Measurements from ENCODE around the gene QSOX2. TPM values are rescaled to one million over a fixed set of nuclear protein-coding genes. Genes with fewer than 3 reads are reported as not detected.

QSOX2 gene
- total RNA-seq, 1 experiment from 2014 or later = 34.5 TPM

- DNase-seq (ENCODE audit: low spot score) = no peak
Observed at GRCh38 chr9:136223871-136224640, 21.6 kb downstream of the QSOX2 start.

DNA sequence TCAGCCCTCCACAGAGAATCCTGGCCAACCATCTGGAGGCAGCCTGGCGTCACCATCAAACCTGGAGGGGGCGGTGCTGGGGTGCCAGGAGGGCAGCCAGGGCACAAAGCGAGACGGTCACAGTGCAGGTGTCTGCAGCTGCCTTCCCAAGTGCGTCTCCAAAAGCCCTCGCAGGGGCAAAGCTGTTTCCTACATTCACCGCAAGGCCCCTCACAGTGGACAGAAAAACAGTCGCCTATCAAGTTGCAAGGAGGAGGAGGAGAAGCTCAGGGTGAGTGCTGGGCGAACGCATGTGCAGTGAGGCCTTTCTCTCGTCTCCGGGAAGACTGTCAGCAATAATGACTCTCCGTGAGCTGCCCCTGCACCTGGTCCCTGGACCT, 22.7 kb downstream of the QSOX2 start:
- no peak for DNase-seq (ENCODE audit: low spot score)

- no peak for DNase-seq (ENCODE audit: low spot score)
Observed at GRCh38 chr9:136222166-136222905, 23.3 kb downstream of the QSOX2 start.

GRCh38 chr9:136220017-136220729, 25.4 kb downstream of the QSOX2 start:
- peak; percentile 55 for DNase-seq (ENCODE audit: low spot score)

- DNase-seq (ENCODE audit: low spot score) = no peak
Observed at GRCh38 chr9:136219276-136219675, 26.3 kb downstream of the QSOX2 start.

- DNase-seq (ENCODE audit: low spot score) = no peak
Observed at GRCh38 chr9:136218673-136219072, 26.9 kb downstream of the QSOX2 start.

DNA sequence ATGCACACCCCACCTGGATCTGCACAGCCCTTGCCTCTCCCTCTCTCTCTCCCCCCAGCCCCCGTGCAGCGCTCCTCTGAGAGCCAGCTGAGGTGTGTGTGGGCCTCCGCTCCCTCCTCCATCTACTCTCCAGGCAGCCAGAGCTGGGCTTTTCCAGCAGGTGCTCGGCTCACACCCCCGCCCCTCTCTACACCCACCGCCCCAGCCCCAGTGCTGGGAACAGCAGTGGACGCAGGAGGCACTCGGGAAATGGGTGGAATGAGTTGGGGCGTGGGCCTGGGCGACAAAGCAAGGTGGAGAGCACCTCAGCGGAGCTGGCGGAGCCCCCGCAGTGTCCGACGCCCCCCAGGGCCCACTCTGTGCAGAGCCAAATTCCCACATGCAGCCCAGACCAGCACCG, 27.3 kb downstream of the QSOX2 start:
- no peak for DNase-seq (ENCODE audit: low spot score)

DNA sequence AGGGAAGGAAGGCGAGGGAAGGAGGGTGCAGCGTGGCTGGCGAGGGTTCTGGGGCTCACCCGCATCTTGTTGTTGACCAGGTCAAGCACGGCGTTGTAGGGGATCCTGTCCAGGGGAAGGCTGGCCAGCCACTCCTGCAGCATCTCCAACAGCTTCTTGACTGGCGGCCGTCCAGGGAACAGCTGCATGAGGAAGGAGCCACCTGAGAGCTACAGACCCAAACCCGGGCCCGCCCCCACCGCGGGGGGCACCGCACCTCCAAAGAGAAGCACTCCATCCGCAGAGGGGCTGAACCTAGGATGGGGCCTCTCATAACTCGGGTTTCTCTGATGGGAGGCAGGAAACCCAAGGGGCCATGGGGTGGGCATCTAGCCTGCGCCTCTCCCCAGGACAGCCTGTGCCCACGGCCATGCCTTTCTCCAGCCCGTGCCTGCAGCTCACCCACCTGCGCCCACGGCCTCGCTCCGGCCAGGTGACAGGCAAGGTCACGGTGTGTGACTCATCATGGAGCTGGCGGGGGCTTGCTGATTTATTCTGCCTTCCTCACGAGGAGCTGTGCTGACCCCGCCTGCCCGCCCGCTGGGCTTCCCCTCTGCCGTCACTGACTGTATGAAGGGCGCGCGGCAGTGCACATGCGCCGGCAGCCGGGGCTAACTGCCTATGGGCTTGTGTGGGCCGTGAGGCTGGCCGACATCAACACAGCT, 28.9 kb downstream of the QSOX2 start:
- DNase-seq (ENCODE audit: low spot score) = no peak

- DNase-seq (ENCODE audit: low spot score) = no peak
Observed at GRCh38 chr9:136213733-136214132, 31.9 kb downstream of the QSOX2 start.

DNA sequence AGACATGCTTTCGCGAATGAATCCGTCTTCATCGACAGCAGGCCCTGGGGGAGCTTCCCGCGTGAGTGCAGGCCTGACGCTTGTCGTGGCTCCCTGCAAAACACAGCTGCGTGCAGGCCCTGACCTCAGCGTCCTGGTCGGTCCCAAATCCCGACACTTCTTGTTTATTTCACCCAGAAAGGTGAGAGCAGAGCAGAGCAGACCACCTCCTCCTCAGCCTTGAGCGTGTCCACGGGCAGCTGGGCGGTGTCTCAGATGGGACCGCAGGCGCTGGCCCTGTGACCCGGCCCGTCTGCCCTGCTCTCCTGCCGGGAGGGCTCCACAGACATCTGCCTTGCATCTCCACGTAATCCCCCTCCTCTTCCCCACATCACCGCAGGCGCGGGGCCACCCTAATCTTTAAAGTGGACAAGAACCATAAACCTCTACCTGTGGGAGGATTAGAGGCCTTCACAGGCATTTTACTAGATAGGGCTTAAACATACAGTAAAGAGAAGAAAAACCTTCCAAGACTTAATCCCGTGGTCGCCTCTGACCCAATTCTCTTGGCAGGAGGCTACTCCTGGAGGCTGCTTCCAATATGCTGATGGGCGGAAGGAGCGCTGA, 33.2 kb downstream of the QSOX2 start:
- no peak for DNase-seq (ENCODE audit: low spot score)

DNA sequence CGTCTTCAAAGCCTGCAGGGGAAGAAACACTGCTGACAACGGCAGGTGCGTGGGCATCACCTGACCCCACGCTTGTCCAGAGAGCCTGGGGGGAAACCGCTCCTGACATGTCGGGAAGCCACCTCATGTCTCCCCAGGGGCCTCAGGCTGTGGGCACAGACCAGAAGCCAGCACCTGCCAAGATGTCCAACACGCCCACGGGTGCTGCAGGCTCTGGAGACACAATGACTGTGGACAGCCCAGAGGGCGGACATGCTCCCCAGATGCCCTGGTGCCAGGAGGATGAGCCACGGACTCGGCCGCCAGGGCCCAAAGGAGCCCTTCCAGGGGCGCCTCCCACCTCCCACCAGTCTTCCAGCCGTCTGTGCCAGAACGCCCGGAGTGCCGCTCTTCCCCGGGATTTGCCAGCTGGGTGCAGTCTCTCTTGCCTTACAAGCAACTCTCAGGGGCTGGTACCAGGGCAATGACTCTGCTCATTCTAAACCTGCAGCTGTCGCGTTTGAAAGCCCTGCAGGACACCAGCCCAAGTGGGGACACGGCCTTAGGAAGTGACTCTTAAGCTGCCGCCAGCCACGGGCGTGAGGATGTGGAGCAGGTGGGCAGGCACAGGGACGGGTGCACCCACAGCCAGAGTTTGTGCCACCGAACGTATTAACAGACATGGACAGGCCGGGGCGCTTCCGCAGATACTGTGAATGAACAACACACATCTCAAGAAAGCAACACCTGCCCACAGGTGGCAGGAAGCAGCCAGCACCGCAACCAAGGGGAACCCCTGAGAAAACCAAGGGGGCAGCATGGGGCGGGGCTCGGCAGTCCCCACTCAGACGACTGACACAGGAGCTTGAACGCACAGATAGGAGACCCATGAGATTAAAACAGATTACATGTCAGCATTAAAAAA, 33.9 kb downstream of the QSOX2 start:
- DNase-seq (ENCODE audit: low spot score) = no peak

DNA sequence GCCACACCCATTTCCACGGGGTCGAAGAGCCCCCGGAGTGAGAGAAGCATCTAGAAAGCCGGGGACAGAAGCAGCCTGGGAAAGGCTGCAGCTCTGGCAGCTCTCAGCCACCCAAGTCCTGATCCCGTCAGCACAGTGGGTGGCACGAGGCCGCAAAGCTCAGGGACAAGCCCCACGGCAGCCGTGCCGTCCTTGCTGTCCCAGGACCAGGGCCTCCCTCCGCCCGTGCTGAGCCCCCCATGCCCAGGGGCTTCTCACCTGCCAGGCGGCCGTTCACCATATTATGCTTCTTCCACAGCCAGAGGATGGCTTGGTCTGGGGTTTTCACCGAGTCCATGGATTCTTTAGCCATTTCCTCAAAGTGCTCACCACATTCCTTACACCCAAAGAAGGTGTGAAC, 34.6 kb downstream of the QSOX2 start:
- DNase-seq (ENCODE audit: low spot score) = no peak

DNA sequence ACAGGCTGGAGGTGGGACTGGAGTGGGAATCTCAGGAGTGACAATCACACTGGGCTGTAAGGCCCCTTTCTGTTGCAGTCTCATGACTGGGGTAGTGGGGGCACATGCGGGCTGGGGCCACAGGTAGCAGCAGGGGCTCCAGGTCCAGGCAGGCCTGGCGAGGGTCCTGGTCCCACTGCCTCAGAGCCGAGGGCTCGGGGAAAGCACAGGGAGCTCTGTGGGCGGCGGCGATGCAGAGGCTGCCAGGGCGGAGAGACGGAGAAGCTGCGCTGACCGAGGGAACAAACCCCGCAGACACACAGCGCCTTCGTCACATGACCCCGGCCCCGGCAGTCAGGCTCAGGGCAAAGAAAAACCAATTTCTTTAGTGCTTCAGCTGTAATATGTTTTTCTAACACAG, 35.3 kb downstream of the QSOX2 start:
- DNase-seq (ENCODE audit: low spot score) = no peak

DNA sequence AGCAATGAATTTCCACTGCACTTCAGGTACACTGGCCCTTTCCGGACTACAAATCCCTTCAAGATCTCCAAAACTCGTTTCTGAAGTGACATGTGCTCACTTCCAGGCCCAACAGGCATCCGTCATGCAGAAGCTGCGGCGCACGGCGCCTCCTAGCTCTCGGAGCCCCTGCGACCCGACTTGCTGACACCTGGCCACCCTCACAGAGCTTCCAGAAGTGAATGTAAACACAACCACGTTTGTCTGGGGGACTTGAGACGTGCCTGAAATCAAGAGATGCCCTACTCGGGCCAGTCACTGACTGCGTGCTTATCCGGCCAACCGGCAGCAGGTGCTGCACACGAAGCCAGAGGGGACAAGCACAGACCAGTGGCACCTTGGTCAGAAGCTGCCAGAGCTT, 35.8 kb downstream of the QSOX2 start:
- DNase-seq (ENCODE audit: low spot score) = no peak

DNA sequence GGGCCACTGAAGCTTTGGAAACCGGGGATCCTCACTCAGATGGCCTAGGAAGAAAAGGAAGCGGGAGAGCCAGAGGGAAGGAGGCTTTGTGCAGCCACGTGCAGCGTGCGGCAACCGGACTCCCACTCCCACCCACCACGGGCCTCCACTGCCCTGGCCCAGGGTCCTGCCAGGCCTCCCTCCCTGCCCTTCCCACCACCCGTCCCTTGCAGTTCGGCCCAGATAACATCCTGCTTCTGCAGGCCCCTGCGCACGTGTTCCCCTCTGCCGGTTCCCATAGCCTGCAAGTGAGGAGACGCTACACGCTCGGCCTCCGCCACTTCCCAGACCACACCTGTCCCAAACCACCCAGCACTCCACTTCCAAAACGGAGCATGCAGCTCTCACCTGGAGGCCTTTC, 36.4 kb downstream of the QSOX2 start:
- no peak for DNase-seq (ENCODE audit: low spot score)

GRCh38 chr9:136208675-136209074, 36.9 kb downstream of the QSOX2 start:
- no peak for DNase-seq (ENCODE audit: low spot score)

DNA sequence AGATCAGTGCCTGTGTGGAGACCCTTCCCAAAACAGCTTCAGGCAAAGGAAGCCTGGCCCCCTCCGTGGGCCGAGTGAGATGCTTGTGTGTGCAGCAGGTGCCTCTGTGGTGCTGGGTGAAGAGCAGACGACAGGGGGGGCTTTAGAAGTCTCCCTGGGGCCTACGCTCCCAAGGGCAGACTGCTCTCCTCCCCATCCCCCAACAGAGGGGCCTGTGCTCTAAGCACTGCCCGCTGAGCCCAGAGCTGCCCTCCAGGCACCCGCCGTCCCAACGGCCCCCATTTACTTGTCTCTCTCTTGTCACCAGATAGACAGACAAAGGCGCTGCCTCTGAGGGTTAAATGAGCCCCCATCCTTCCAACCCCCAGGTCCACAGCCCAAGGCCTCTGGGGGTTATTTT, 38.0 kb downstream of the QSOX2 start:
- no peak for DNase-seq (ENCODE audit: low spot score)

DNA sequence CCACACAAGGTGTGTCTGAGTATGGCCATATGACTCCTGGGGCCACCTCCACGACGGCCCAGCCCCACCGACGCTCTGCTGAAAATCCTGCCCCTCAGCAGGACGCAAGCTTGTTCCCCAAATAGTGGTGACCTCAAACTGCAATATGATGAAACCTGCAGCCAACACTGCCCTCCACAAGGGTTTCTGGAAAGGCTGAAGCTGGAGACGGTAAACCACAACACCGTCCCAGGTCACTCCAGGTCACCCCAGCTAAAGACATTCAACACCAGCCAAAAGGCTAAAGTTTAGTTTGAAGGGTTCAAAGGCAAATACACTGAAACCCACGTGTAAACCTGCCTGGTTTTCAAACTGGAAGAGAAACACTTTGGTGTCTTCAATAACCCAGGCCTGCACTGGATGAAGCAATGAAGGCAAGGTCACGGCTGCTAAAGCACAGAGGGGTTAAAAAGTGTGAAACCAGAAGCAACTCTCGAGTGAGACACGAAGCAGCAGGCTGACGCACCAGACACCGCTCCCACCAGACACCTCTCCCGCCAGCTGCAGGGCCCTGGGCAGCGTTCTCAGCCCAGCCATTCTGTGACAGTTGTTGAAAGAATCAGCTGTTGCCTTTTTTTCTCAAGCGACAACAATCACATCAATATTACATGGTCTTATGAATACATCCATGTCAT, 38.9 kb downstream of the QSOX2 start:
- no peak for DNase-seq (ENCODE audit: low spot score)

- DNase-seq (ENCODE audit: low spot score) = no peak
Observed at GRCh38 chr9:136205707-136205992, 40.0 kb downstream of the QSOX2 start.

Measured in HT-29 (cell line).